OCI-LY7 (cell line): ENCODE results near the gene FEZ2.

Source experiments
- EZH2phosphoT487 ChIP-seq: fragments of 200-600 bp; sonication (generic); IDR thresholded peaks from 2 replicates; pipeline ENCODE4 v1.6.1; 2018; ENCODE audit warnings: low read depth, borderline replicate concordance, mild to moderate bottlenecking, mixed run types, antibody characterized with exemption, low read length, moderate library complexity, mixed read lengths
- TF ChIP-seq, protein P1 (sequence below): fragments of 200-600 bp; sonication (generic); conservative IDR thresholded peaks from 2 replicates; pipeline ENCODE4 v1.5.1; 2014; ENCODE audit warnings: mild to moderate bottlenecking, antibody characterized with exemption, low read length, moderate library complexity, mixed read lengths

DNA sequence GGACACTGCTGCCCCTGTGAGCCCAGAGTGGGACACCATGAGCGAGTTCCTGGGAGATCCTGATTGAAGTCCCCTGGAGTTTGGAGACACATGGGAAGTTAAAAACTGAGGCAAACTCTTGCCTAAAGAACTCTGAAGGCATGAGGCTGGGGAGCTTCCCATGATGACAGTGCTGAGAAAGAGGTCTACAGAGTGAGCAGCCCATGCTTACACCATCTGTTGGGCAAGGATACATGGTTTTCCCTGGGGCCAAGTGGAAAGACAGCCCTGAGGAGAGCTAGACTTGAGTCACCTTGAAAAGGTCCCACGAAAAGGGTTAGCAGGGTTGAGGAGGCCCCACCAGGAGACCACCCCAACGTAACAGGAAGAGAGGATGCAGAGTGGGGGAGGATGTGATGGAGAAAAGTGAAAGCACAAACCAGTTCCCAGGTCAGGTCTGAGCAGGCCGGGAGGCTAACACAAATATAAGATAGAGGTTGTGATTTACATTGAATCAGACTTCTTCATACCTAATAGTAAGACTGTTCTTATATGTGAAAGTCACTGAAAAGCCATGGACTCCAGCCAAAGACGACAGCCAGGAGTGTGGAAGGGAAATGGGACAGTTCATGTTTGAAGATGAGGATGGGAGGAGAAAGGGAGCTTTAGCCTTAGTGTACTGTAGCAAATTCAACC lies 13.5 kb upstream of the FEZ2 start:
- TF ChIP-seq, protein P1, sequence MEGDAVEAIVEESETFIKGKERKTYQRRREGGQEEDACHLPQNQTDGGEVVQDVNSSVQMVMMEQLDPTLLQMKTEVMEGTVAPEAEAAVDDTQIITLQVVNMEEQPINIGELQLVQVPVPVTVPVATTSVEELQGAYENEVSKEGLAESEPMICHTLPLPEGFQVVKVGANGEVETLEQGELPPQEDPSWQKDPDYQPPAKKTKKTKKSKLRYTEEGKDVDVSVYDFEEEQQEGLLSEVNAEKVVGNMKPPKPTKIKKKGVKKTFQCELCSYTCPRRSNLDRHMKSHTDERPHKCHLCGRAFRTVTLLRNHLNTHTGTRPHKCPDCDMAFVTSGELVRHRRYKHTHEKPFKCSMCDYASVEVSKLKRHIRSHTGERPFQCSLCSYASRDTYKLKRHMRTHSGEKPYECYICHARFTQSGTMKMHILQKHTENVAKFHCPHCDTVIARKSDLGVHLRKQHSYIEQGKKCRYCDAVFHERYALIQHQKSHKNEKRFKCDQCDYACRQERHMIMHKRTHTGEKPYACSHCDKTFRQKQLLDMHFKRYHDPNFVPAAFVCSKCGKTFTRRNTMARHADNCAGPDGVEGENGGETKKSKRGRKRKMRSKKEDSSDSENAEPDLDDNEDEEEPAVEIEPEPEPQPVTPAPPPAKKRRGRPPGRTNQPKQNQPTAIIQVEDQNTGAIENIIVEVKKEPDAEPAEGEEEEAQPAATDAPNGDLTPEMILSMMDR = no peak
- no peak for TF ChIP-seq EZH2phosphoT487
